Measurements from ENCODE around the gene AKR1B1. TPM values are rescaled to one million over a fixed set of nuclear protein-coding genes. Genes with fewer than 3 reads are reported as not detected.

Gene AKR1B1
- polyA plus RNA-seq, 1 donor, result 33.0 TPM

DNA sequence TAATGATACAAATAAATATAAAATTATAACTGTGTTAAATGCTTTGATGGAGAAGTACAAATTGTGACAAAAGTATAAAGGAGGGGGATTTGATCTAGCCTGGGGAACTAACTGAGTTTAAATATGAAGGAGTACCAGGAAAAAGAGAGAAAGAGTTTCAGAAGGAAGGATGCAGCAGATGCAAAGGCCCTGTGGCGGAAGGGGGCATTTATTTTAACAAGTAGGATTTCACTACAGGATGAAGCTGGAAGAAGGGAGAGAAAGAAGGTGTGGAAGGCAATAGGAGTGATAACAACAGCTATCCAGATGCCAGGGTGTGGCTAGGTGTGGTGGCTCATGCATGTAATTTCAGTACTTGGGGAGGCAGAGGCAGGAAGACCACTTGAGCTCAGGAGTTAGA is 55.8 kb downstream of the AKR1B1 start:
- H3K27ac ChIP-seq (ENCODE audit: low read length), result no peak overlapping the region
- no peaks in the 10 kb centered on the region for H3K36me3 ChIP-seq (ENCODE audit: control insufficient read depth, insufficient read depth, low read length)
- peaks cover 9% of the 10 kb centered on the region for H3K27me3 ChIP-seq (ENCODE audit: control insufficient read depth, insufficient read depth, low read length)
- no peaks in the 10 kb centered on the region for H3K9me3 ChIP-seq (ENCODE audit: control insufficient read depth, low read depth, low read length)
- H3K4me1 ChIP-seq (ENCODE audit: control insufficient read depth, insufficient read depth, low read length), result no peaks in the 10 kb centered on the region
- WGBS (ENCODE audit: insufficient coverage, low lambda C conversion rate), result 100% methylated on average over 1 of the region's 1 CpG
- no peak overlapping the region for H3K4me3 ChIP-seq (ENCODE audit: low read length)
- DNase-seq, result no peak

DNA sequence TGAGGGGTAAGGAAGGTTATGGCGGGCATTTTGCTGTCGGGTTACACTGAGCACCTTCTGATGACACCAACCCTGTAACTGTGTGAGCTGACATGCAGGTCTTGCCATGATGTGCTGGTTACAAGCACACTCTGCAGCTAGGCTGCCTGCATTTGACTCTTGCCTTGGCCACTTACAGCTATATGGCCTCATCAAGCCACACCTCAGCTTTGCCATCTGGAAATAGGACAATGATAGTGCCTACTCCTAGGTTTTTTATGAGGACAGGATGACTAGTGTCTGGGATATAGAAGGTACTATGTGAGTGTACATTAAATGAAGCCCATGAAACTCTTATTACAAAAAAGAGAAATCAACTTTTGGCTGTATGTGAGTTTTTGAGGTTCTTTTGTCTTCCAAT is 58.0 kb downstream of the AKR1B1 start:
- Histone ChIP-seq H3K27ac (ENCODE audit: low read length) (no peak overlapping the region), H3K4me3 (ENCODE audit: low read length) (no peak overlapping the region), H3K4me1 (ENCODE audit: control insufficient read depth, insufficient read depth, low read length) (no peaks in the 10 kb centered on the region), H3K27me3 (ENCODE audit: control insufficient read depth, insufficient read depth, low read length) (peaks cover 4% of the 10 kb centered on the region), H3K36me3 (ENCODE audit: control insufficient read depth, insufficient read depth, low read length) (no peaks in the 10 kb centered on the region), H3K9me3 (ENCODE audit: control insufficient read depth, low read depth, low read length) (no peaks in the 10 kb centered on the region)
- no peak for DNase-seq
- WGBS (ENCODE audit: insufficient coverage, low lambda C conversion rate), result no CpG with 5 or more reads among the region's 2 CpGs

- H3K4me3 ChIP-seq (ENCODE audit: low read length), result no peak overlapping the region
- WGBS (ENCODE audit: insufficient coverage, low lambda C conversion rate), result no CpG with 5 or more reads among the region's 5 CpGs
Measured at GRCh38 chr7:134396031-134396430, 62.9 kb downstream of the AKR1B1 start.

GRCh38 chr7:134395604-134396003 is 63.3 kb downstream of the AKR1B1 start:
- DNase-seq, result no peak
- Histone ChIP-seq H3K36me3 (ENCODE audit: control insufficient read depth, insufficient read depth, low read length) (no peaks in the 10 kb centered on the region), H3K9me3 (ENCODE audit: control insufficient read depth, low read depth, low read length) (no peaks in the 10 kb centered on the region), H3K4me1 (ENCODE audit: control insufficient read depth, insufficient read depth, low read length) (no peaks in the 10 kb centered on the region), H3K27ac (ENCODE audit: low read length) (no peak overlapping the region), H3K4me3 (ENCODE audit: low read length) (no peak overlapping the region), H3K27me3 (ENCODE audit: control insufficient read depth, insufficient read depth, low read length) (no peaks in the 10 kb centered on the region)
- 92% methylated on average over 2 of the region's 4 CpGs for WGBS (ENCODE audit: insufficient coverage, low lambda C conversion rate)

More at GRCh38 chr7:134396031-134396430, 62.9 kb downstream of the AKR1B1 start:
- DNase-seq, result no peak
- no peaks in the 10 kb centered on the region for H3K9me3 ChIP-seq (ENCODE audit: control insufficient read depth, low read depth, low read length)
- H3K27me3 ChIP-seq (ENCODE audit: control insufficient read depth, insufficient read depth, low read length), result no peaks in the 10 kb centered on the region
- no peaks in the 10 kb centered on the region for H3K36me3 ChIP-seq (ENCODE audit: control insufficient read depth, insufficient read depth, low read length)
- no peaks in the 10 kb centered on the region for H3K4me1 ChIP-seq (ENCODE audit: control insufficient read depth, insufficient read depth, low read length)
- no peak overlapping the region for H3K27ac ChIP-seq (ENCODE audit: low read length)

DNA sequence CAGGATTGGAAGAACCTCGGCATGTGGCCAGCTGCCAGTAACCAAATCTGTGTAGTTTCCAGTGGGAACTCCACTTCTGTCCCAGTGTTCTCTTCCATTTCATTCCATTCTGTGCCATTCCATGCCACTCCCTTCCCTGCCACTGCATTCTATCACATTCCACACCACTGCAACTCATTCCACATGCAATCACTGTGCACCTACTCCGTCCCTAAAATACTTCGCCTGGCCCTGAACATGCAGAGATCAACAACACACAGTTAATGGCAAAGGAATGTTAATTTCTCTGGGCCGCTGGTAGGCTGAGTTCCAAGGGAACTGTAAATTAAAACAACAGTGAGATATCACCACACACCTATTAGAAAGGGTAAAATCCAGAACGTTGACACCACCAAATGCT is 64.8 kb downstream of the AKR1B1 start:
- Histone ChIP-seq H3K36me3 (ENCODE audit: control insufficient read depth, insufficient read depth, low read length) (no peaks in the 10 kb centered on the region), H3K27me3 (ENCODE audit: control insufficient read depth, insufficient read depth, low read length) (no peaks in the 10 kb centered on the region), H3K9me3 (ENCODE audit: control insufficient read depth, low read depth, low read length) (no peaks in the 10 kb centered on the region), H3K4me3 (ENCODE audit: low read length) (no peak overlapping the region), H3K4me1 (ENCODE audit: control insufficient read depth, insufficient read depth, low read length) (no peaks in the 10 kb centered on the region), H3K27ac (ENCODE audit: low read length) (no peak overlapping the region)
- no CpG with 5 or more reads among the region's 5 CpGs for WGBS (ENCODE audit: insufficient coverage, low lambda C conversion rate)
- DNase-seq, result no peak

Other genes starting within 250 kb of the AKR1B1 start
- 10.5 TPM for gene SLC35B4, start 142.2 kb downstream of the AKR1B1 start, polyA plus RNA-seq
- gene AKR1B10, start 68.5 kb upstream of the AKR1B1 start, polyA plus RNA-seq, result 25.7 TPM
- 0.22 TPM for gene AKR1B15, start 90.0 kb upstream of the AKR1B1 start, polyA plus RNA-seq
- gene BPGM, start 187.8 kb upstream of the AKR1B1 start, polyA plus RNA-seq, result 14.9 TPM